Panc1 (cell line): ENCODE data around the gene SPDYC. TPM values are rescaled to one million over a fixed set of nuclear protein-coding genes. Genes with fewer than 3 reads are reported as not detected.

Experiments
- ATAC-seq: fragments of 200-7000 bp; cut with Tn5 transposase; 2 replicates; pipeline ENCODE4 v1.9.1; 2020; ENCODE audit warnings: mild to moderate bottlenecking, moderate library complexity
- BruUV-seq: library from RNA; stranded (reverse); fragments of 400-500 nt; replicated peaks from 2 replicates; lab custom pipeline; 2021; lab: Mats Ljungman, UMichigan
- CTCF ChIA-PET: fragments of 300-600 bp; sonication (Branson Sonifier 250); formaldehyde crosslinking; loops from one replicate; lab custom pipeline; 2022; ENCODE audit warnings: antibody characterized with exemption; lab: Charles Lee
- POLR2A ChIA-PET: fragments of 300-600 bp; sonication (Branson Sonifier 250); formaldehyde crosslinking; loops from one replicate; lab custom pipeline; 2022; ENCODE audit warnings: antibody characterized with exemption; lab: Charles Lee
- DNase-seq: peaks from one replicate; pipeline ENCODE4 v3.0.0-alpha.2; 2010; ENCODE audit warnings: low read depth, low spot score
- H3K27ac ChIP-seq: 2 replicates; pipeline ENCODE4 v1.5.1; 2011; ENCODE audit warnings: mild to moderate bottlenecking, low read length, inconsistent platforms
- H3K27me3 ChIP-seq: fragments of 200-500 bp; sonication (Bioruptor generic); 2 replicates; pipeline ENCODE4 v1.6.0; 2014; ENCODE audit warnings: low read length, inconsistent platforms; ENCODE audit not compliant: control insufficient read depth, insufficient read depth
- H3K36me3 ChIP-seq: fragments of 200-500 bp; sonication (Bioruptor generic); 2 replicates; pipeline ENCODE4 v1.5.1; 2014; ENCODE audit warnings: inconsistent platforms, mild to moderate bottlenecking, low read length, moderate library complexity; ENCODE audit not compliant: control insufficient read depth, insufficient read depth
- H3K4me1 ChIP-seq: 2 replicates; pipeline ENCODE4 v1.5.1; 2011; ENCODE audit warnings: inconsistent platforms, mild to moderate bottlenecking, low read length, moderate library complexity; ENCODE audit not compliant: control insufficient read depth, insufficient read depth
- H3K4me3 ChIP-seq, 2 experiments: 2 replicates each; pipeline ENCODE4 v1.5.1; 2011 to 2012; ENCODE audit warnings: low read depth in 2 of 2, low read length in 2 of 2, mild to moderate bottlenecking in 2 of 2, inconsistent platforms in 1 of 2, moderate library complexity in 1 of 2
- H3K9me3 ChIP-seq: fragments of 200-500 bp; sonication (Bioruptor generic); 2 replicates; pipeline ENCODE4 v1.5.1; 2014; ENCODE audit warnings: low read depth, mild to moderate bottlenecking, inconsistent platforms, low read length, moderate library complexity; ENCODE audit not compliant: control insufficient read depth, insufficient read depth
- CTCF ChIP-seq: fragments of 450-650 bp; IDR thresholded peaks from 2 replicates; pipeline ENCODE4 v1.5.1; 2017; ENCODE audit warnings: mild to moderate bottlenecking
- POLR2AphosphoS5 ChIP-seq: IDR thresholded peaks from 2 replicates; pipeline ENCODE4 v1.6.1; 2012; ENCODE audit warnings: mild to moderate bottlenecking, low read depth, low read length, moderate library complexity
- REST ChIP-seq, 2 experiments: IDR thresholded peaks; 2 replicates each; pipeline ENCODE4 v1.6.1; 2011 to 2012; ENCODE audit warnings: low read depth in 2 of 2, control low read depth in 1 of 2, low read length in 1 of 2, mild to moderate bottlenecking in 1 of 2, moderate library complexity in 1 of 2; ENCODE audit not compliant: insufficient read depth in 1 of 2
- SIN3A ChIP-seq: IDR thresholded peaks from 2 replicates; pipeline ENCODE4 v1.6.1; 2012; ENCODE audit warnings: low read depth, mild to moderate bottlenecking, low read length, moderate library complexity, borderline replicate concordance; ENCODE audit not compliant: insufficient read depth
- TCF7L2 ChIP-seq: IDR thresholded peaks from 2 replicates; pipeline ENCODE4 v1.6.1; 2011; ENCODE audit warnings: mild to moderate bottlenecking, low read depth, low read length, inconsistent platforms
- in situ Hi-C: cut with HindIII; loops from 2 replicates; pipeline ENCODE4 v1.10.0; 2016; ENCODE audit warnings: low sequenced_read_pairs, low pct_unique_long_range_greater_than_20kb
- intact Hi-C: fragments of 100-400 bp; cut with micrococcal nuclease; formaldehyde crosslinking; loops from one replicate; pipeline ENCODE4 v1.10.0; 2022; ENCODE audit not compliant: unreplicated experiment
- total RNA-seq: library from RNA; stranded (reverse); gene quantifications from one replicate; pipeline ENCODE4 v1.2.1, GENCODE V29; 2021; ENCODE audit not compliant: unreplicated experiment

Gene SPDYC
- total RNA-seq, 1 experiment from 2014 or later = not detected

GRCh38 chr11:65210361-65210731, 40.3 kb downstream of the SPDYC start:
- Histone ChIP-seq H3K36me3 (peaks cover 6% of the 10 kb centered on the region), H3K4me3 (no peak overlapping the region), H3K27me3 (no peaks in the 10 kb centered on the region), H3K9me3 (no peaks in the 10 kb centered on the region), H3K4me1 (peaks cover 8% of the 10 kb centered on the region; the same call in 1 of the 2 replicates), H3K27ac (no peak overlapping the region)
- intact Hi-C loops = no loop called here
- no peak for DNase-seq
- POLR2A ChIA-PET = no interaction called here
- in situ Hi-C loops = no loop called here
- BruUV-seq = no TSS peak
- no peak for ATAC-seq
- CTCF ChIA-PET = interaction anchor here (0.8 kb wide), 1 partner anchor 16 kb away, joined by 4 read pairs; no protein-coding TSS in a partner anchor
- TF ChIP-seq POLR2AphosphoS5 = no peak
- no peak for TF ChIP-seq CTCF
- TF ChIP-seq SIN3A = no peak
- TF ChIP-seq REST (IDR thresholded peaks at IDR 0.05; ENCODE audit: insufficient read depth in 1 of 2, low read depth in 2 of 2, low read length in 1 of 2) = no peak
- no peak for TF ChIP-seq TCF7L2

- Histone ChIP-seq H3K27me3 (no peaks in the 10 kb centered on the region), H3K4me1 (peaks cover 8% of the 10 kb centered on the region; the same call in 1 of the 2 replicates), H3K27ac (no peak overlapping the region), H3K9me3 (no peaks in the 10 kb centered on the region), H3K36me3 (peaks cover 6% of the 10 kb centered on the region), H3K4me3 (no peak overlapping the region)
- ChIA-PET CTCF (interaction anchor here (0.8 kb wide), 1 partner anchor 16 kb away, joined by 4 read pairs; no protein-coding TSS in a partner anchor), POLR2A (no interaction called here)
- TF ChIP-seq TCF7L2 = no peak
- TF ChIP-seq SIN3A = no peak
- no peak for TF ChIP-seq REST (IDR thresholded peaks at IDR 0.05; ENCODE audit: insufficient read depth in 1 of 2, low read depth in 2 of 2, low read length in 1 of 2)
- TF ChIP-seq POLR2AphosphoS5 = no peak
- no peak for TF ChIP-seq CTCF
- BruUV-seq = no TSS peak
- intact Hi-C loops (no loop called here), in situ Hi-C loops (no loop called here)
- DNase-seq (no peak), ATAC-seq (no peak)
Measured at GRCh38 chr11:65210748-65211147, 40.7 kb downstream of the SPDYC start.
